HepG2 (cell line): Measurements from ENCODE around the gene HLF. TPM values are rescaled to one million over a fixed set of nuclear protein-coding genes. Genes with fewer than 3 reads are reported as not detected.

Experiments
- ASH2L ChIP-seq: fragments of 300-600, 200-600 bp; sonication (generic); IDR thresholded peaks from 2 replicates; pipeline ENCODE4 v1.7.0; 2017; ENCODE audit warnings: low read depth, mild to moderate bottlenecking, moderate library complexity, mixed read lengths, low read length; ENCODE audit not compliant: insufficient read length
- DNMT1 ChIP-seq: sonication (generic); formaldehyde crosslinking; IDR thresholded peaks from 2 replicates; pipeline ENCODE4 v1.5.1; 2020; ENCODE audit warnings: mild to moderate bottlenecking, missing genetic modification reagents
- FOXO4 ChIP-seq: sonication (generic); formaldehyde crosslinking; conservative IDR thresholded peaks from 2 replicates; pipeline ENCODE4 v1.8.1; 2023; ENCODE audit warnings: missing genetic modification reagents
- FUBP1 ChIP-seq: sonication (generic); formaldehyde crosslinking; IDR thresholded peaks from 2 replicates; pipeline ENCODE4 v1.5.1; 2020; ENCODE audit warnings: missing genetic modification reagents, mild to moderate bottlenecking, borderline replicate concordance
- HNF4A ChIP-seq: sonication (generic); formaldehyde crosslinking; IDR thresholded peaks from 2 replicates; pipeline ENCODE4 v1.4.0; 2020; ENCODE audit warnings: missing genetic modification reagents
- HNRNPH1 ChIP-seq: fragments of 200-400 bp; formaldehyde crosslinking; optimal IDR thresholded peaks from 2 replicates; pipeline ENCODE3; 2017; ENCODE audit warnings: mild to moderate bottlenecking, low read depth, low read length
- JDP2 ChIP-seq: sonication (generic); formaldehyde crosslinking; IDR thresholded peaks from 2 replicates; pipeline ENCODE4 v1.8.1; 2022; ENCODE audit warnings: missing genetic modification reagents, borderline replicate concordance
- MAFG ChIP-seq: sonication (generic); formaldehyde crosslinking; IDR thresholded peaks from 2 replicates; pipeline ENCODE4 v1.5.1; 2020; ENCODE audit warnings: mild to moderate bottlenecking, missing genetic modification reagents
- MLXIP ChIP-seq: sonication (generic); formaldehyde crosslinking; IDR thresholded peaks from 2 replicates; pipeline ENCODE4 v1.9.0; 2021; ENCODE audit warnings: missing genetic modification reagents, borderline replicate concordance
- NR2F2 ChIP-seq: IDR thresholded peaks from 2 replicates; pipeline ENCODE4 v1.6.1; 2012; ENCODE audit warnings: low read depth, inconsistent platforms, borderline replicate concordance
- PHF20 ChIP-seq: sonication (generic); formaldehyde crosslinking; IDR thresholded peaks from 2 replicates; pipeline ENCODE4 v1.5.0; 2020; ENCODE audit warnings: mild to moderate bottlenecking, missing genetic modification reagents
- POLR2AphosphoS2 ChIP-seq: IDR thresholded peaks from 2 replicates; pipeline ENCODE4 v1.6.1; 2011; ENCODE audit warnings: low read depth, low read length, improper control_type of control experiment
- RBM39 ChIP-seq: fragments of 200-400 bp; formaldehyde crosslinking; IDR thresholded peaks from one replicate; pipeline ENCODE4 v1.6.1; 2018; ENCODE audit warnings: antibody characterized with exemption, mild to moderate bottlenecking, low read depth, low read length; ENCODE audit not compliant: poor library complexity, severe bottlenecking
- SMC3 ChIP-seq: IDR thresholded peaks from 2 replicates; pipeline ENCODE4 v1.6.1; 2011; ENCODE audit warnings: low read length, improper control_type of control experiment
- U2AF1 ChIP-seq: fragments of 200-400 bp; formaldehyde crosslinking; optimal IDR thresholded peaks from 2 replicates; pipeline ENCODE3; 2017; ENCODE audit warnings: mild to moderate bottlenecking, low read depth, low read length
- ZGPAT ChIP-seq: IDR thresholded peaks from 2 replicates; pipeline ENCODE4 v1.6.1; 2016; ENCODE audit warnings: mild to moderate bottlenecking
- ZNF263 ChIP-seq: sonication (generic); formaldehyde crosslinking; IDR thresholded peaks from 2 replicates; pipeline ENCODE4 v1.4.0; 2020; ENCODE audit warnings: missing genetic modification reagents
- ZNF446 ChIP-seq: sonication (generic); formaldehyde crosslinking; IDR thresholded peaks from 2 replicates; pipeline ENCODE4 v1.5.0; 2020; ENCODE audit warnings: mild to moderate bottlenecking, missing genetic modification reagents
- ZNF550 ChIP-seq: sonication (generic); formaldehyde crosslinking; IDR thresholded peaks from 2 replicates; pipeline ENCODE4 v1.4.0; 2020; ENCODE audit warnings: mild to moderate bottlenecking, missing genetic modification reagents, borderline replicate concordance
- polyA plus RNA-seq, 8 experiments: library from polyadenylated mRNA; depleted of rRNA in 3 of 8; stranded (reverse) in 7 of 8; unstranded in 1 of 8; fragments of >200 nt; fragmentation: Illumina TruSeq in 4 of 8; extraction: Trizol in 4 of 8; gene quantifications; 2 replicates each; pipeline versions ENCODE4 v1.2.1 to v1.2.3, GENCODE V29; 2011 to 2016; ENCODE audit warnings: low read depth in 4 of 8, missing spikeins in 1 of 8, mixed read lengths in 1 of 8; ENCODE audit not compliant: insufficient read depth in 1 of 8
- total RNA-seq, 5 experiments: library from RNA; depleted of rRNA; stranded (reverse); fragments of >200 nt; fragmentation: Illumina TruSeq; extraction: Trizol; gene quantifications; 2 replicates each; pipeline ENCODE4 v1.2.3, GENCODE V29; 2016; ENCODE audit warnings: low read depth in 1 of 5

Gene HLF
- total and polyA plus RNA-seq, 2 of the 13 experiments (the other 11 are each of a cell fraction or from before 2014, with no cell fraction given) = 202 to 346 TPM

GRCh38 chr17:55274355-55275255, 9.8 kb downstream of the HLF start (continued):
- TF ChIP-seq JDP2 (CRISPR knock-in tag) (no peak), ZGPAT (peak; percentile 59), POLR2AphosphoS2 (no peak; the same call in 1 of the 2 replicates), PHF20 (CRISPR knock-in tag) (no peak), MAFG (CRISPR knock-in tag) (no peak), FUBP1 (CRISPR knock-in tag) (no peak), ZNF446 (CRISPR knock-in tag) (no peak), RBM39 (no peak), SMC3 (no peak), ZNF550 (CRISPR knock-in tag) (no peak), HNF4A (CRISPR knock-in tag) (peak; percentile 77), U2AF1 (no peak), ASH2L (peak; percentile 50), MLXIP (CRISPR knock-in tag) (no peak), HNRNPH1 (no peak), ZNF263 (peak; percentile 36; the same call in 1 of the 2 replicates), NR2F2 (peak; percentile 22; the same call in 1 of the 2 replicates), DNMT1 (CRISPR knock-in tag) (no peak), FOXO4 (no peak)
